HUES6 (cell line): ENCODE results near the gene HOXB6.

Source experiments
- H3K27ac ChIP-seq: 2 replicates; pipeline ENCODE4 v1.7.0; 2013; ENCODE audit warnings: low read depth, mild to moderate bottlenecking, low read length, inconsistent platforms
- H3K27me3 ChIP-seq: 2 replicates; pipeline ENCODE4 v1.6.1; 2013; ENCODE audit warnings: low read length; ENCODE audit not compliant: control insufficient read depth, insufficient read depth
- H3K36me3 ChIP-seq: 2 replicates; pipeline ENCODE4 v1.6.1; 2013; ENCODE audit warnings: low read length; ENCODE audit not compliant: control insufficient read depth, insufficient read depth
- H3K4me1 ChIP-seq: 2 replicates; pipeline ENCODE4 v1.6.1; 2013; ENCODE audit warnings: low read length; ENCODE audit not compliant: control insufficient read depth, insufficient read depth
- H3K4me3 ChIP-seq: 2 replicates; pipeline ENCODE4 v1.5.1; 2013; ENCODE audit warnings: low read depth, low read length
- H3K9ac ChIP-seq: one replicate; pipeline ENCODE4 v1.6.1; 2013; ENCODE audit warnings: mild to moderate bottlenecking, low read length
- H3K9me3 ChIP-seq: 2 replicates; pipeline ENCODE4 v1.6.1; 2013; ENCODE audit warnings: low read depth, low read length; ENCODE audit not compliant: control insufficient read depth, insufficient read depth

HOXB6 gene

GRCh38 chr17:48605409-48605919, 678 bp upstream of the HOXB6 start:
- no peaks in the 10 kb centered on the region for H3K9me3 ChIP-seq
- H3K9ac ChIP-seq: peak overlapping the region; percentile 87
- peaks cover 100% of the 10 kb centered on the region for H3K27me3 ChIP-seq
- H3K4me1 ChIP-seq: peaks cover 16% of the 10 kb centered on the region
- H3K27ac ChIP-seq: no peak overlapping the region
- peak overlapping the region; percentile 48; the same call in 1 of the 2 replicates for H3K4me3 ChIP-seq
- H3K36me3 ChIP-seq: no peaks in the 10 kb centered on the region

DNA sequence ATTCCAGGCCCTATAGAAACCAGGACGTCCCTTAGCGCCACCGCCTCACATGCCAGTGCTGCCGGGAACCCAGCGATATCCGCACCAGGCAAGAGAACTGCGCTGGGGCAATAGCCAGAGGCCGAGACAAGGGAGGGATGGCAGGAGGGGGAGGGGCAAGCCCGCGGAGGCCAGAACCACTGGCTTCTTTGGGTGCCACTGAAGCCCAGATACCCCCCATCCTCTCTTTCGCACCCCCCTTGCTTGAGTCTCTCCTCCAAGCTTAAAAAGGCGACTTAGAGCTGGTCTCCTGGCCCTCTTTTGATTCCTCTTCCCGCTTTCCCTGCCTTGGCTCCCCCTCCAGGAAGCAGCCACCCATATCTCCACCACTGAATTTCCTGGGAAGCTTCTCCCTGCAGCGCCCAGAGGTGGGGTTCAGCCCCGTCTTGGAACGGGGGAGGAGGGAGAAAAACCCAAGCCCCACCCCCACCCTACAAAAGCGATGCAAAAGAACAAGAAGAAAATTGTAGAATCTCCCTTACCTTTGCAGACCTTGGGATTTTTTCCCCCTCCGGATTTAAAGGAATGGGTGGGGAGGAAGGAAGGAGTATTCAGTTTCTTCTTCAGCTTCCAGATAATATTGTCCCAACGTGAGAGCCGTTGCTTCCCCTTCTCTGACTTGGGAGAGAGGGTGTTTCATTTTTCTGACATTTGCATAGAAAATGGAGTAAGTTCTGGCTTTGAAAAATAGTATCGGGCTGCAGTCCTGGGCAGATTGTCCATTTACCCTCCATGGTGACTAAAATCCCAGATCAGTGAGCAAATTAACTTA, 622 bp downstream of the HOXB6 start:
- H3K9me3 ChIP-seq: no peaks in the 10 kb centered on the region
- H3K27ac ChIP-seq: no peak overlapping the region; the same call in 1 of the 2 replicates
- H3K4me3 ChIP-seq: peak overlapping the region; percentile 48; the same call in 1 of the 2 replicates

GRCh38 chr17:48601539-48602425, 3.0 kb downstream of the HOXB6 start:
- Histone ChIP-seq H3K9me3 (no peaks in the 10 kb centered on the region), H3K4me3 (peak overlapping the region; percentile 48; the same call in 1 of the 2 replicates), H3K27me3 (peaks cover 100% of the 10 kb centered on the region), H3K4me1 (peaks cover 27% of the 10 kb centered on the region), H3K27ac (peak overlapping the region; percentile 13; the same call in 1 of the 2 replicates), H3K9ac (peak overlapping the region; percentile 87), H3K36me3 (no peaks in the 10 kb centered on the region)

More for the DNA sequence above, 622 bp downstream of the HOXB6 start:
- no peaks in the 10 kb centered on the region for H3K36me3 ChIP-seq
- H3K27me3 ChIP-seq: peaks cover 100% of the 10 kb centered on the region
- peak overlapping the region; percentile 87 for H3K9ac ChIP-seq
- H3K4me1 ChIP-seq: peaks cover 12% of the 10 kb centered on the region; the same call in 1 of the 2 replicates

- Histone ChIP-seq H3K27ac (no peak overlapping the region; the same call in 1 of the 2 replicates), H3K4me1 (peaks cover 34% of the 10 kb centered on the region), H3K9ac (peak overlapping the region; percentile 87), H3K36me3 (no peaks in the 10 kb centered on the region), H3K27me3 (peaks cover 100% of the 10 kb centered on the region), H3K4me3 (peak overlapping the region; percentile 40; the same call in 1 of the 2 replicates), H3K9me3 (no peaks in the 10 kb centered on the region)
Observed at GRCh38 chr17:48601207-48601538, 3.6 kb downstream of the HOXB6 start.

GRCh38 chr17:48600244-48601098, 4.3 kb downstream of the HOXB6 start:
- peaks cover 100% of the 10 kb centered on the region for H3K27me3 ChIP-seq
- no peaks in the 10 kb centered on the region; the same call in 1 of the 2 replicates for H3K36me3 ChIP-seq
- no peaks in the 10 kb centered on the region for H3K9me3 ChIP-seq
- peak overlapping the region; percentile 87 for H3K9ac ChIP-seq
- H3K27ac ChIP-seq: no peak overlapping the region; the same call in 1 of the 2 replicates
- H3K4me1 ChIP-seq: peaks cover 38% of the 10 kb centered on the region
- peak overlapping the region; percentile 57; the same call in 1 of the 2 replicates for H3K4me3 ChIP-seq

GRCh38 chr17:48599354-48599753, 5.4 kb downstream of the HOXB6 start:
- Histone ChIP-seq H3K36me3 (no peaks in the 10 kb centered on the region; the same call in 1 of the 2 replicates), H3K27me3 (peaks cover 100% of the 10 kb centered on the region), H3K4me1 (peaks cover 46% of the 10 kb centered on the region), H3K4me3 (peak overlapping the region; percentile 57; the same call in 1 of the 2 replicates), H3K9me3 (no peaks in the 10 kb centered on the region), H3K27ac (no peak overlapping the region; the same call in 1 of the 2 replicates), H3K9ac (peak overlapping the region; percentile 87)

GRCh38 chr17:48598736-48599135, 6.0 kb downstream of the HOXB6 start:
- Histone ChIP-seq H3K9ac (peak overlapping the region; percentile 87), H3K4me1 (peaks cover 50% of the 10 kb centered on the region), H3K9me3 (no peaks in the 10 kb centered on the region), H3K27ac (no peak overlapping the region; the same call in 1 of the 2 replicates), H3K27me3 (peaks cover 100% of the 10 kb centered on the region), H3K36me3 (no peaks in the 10 kb centered on the region; the same call in 1 of the 2 replicates), H3K4me3 (peak overlapping the region; percentile 57; the same call in 1 of the 2 replicates)

GRCh38 chr17:48597778-48598631, 6.8 kb downstream of the HOXB6 start:
- Histone ChIP-seq H3K36me3 (no peaks in the 10 kb centered on the region; the same call in 1 of the 2 replicates), H3K27ac (peak overlapping the region; percentile 25; the same call in 1 of the 2 replicates), H3K4me3 (peak overlapping the region; percentile 57), H3K9me3 (no peaks in the 10 kb centered on the region), H3K4me1 (peaks cover 50% of the 10 kb centered on the region), H3K9ac (peak overlapping the region; percentile 87), H3K27me3 (peaks cover 100% of the 10 kb centered on the region)

DNA sequence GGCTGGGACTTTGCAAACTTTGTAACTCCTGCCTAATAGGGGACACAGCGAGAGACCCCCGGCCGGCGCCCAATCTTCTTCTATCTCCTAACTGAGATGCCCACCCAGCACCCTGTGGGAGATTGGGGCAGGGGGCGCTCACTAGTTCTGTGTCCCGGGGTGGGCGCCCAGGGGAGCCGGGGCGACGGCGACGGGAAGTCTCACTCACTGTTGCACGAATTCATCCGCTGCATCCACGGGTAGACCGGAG, 7.3 kb downstream of the HOXB6 start:
- Histone ChIP-seq H3K9ac (peak overlapping the region; percentile 87), H3K36me3 (no peaks in the 10 kb centered on the region; the same call in 1 of the 2 replicates), H3K27me3 (peaks cover 100% of the 10 kb centered on the region), H3K27ac (peak overlapping the region; percentile 25; the same call in 1 of the 2 replicates), H3K4me1 (peaks cover 50% of the 10 kb centered on the region), H3K9me3 (no peaks in the 10 kb centered on the region), H3K4me3 (peak overlapping the region; percentile 57)
